Mesodermal cell (in vitro differentiated cells): ENCODE results near the gene CCR9.

ENCODE experiments used
- H3K27ac ChIP-seq: 2 replicates; pipeline ENCODE4 v1.7.0; 2013; ENCODE audit warnings: mild to moderate bottlenecking, low read depth, low read length, moderate library complexity; ENCODE audit not compliant: severe bottlenecking
- H3K36me3 ChIP-seq: 2 replicates; pipeline ENCODE4 v1.7.1; 2013; ENCODE audit warnings: mild to moderate bottlenecking, low read length, moderate library complexity; ENCODE audit not compliant: control insufficient read depth, insufficient read depth
- H3K4me1 ChIP-seq: one replicate; pipeline ENCODE4 v1.7.1; 2013; ENCODE audit warnings: mild to moderate bottlenecking, low read length; ENCODE audit not compliant: insufficient read depth, control insufficient read depth, poor library complexity, severe bottlenecking
- H3K4me3 ChIP-seq: 2 replicates; pipeline ENCODE4 v1.7.0; 2013; ENCODE audit warnings: low read length, control low read depth, mild to moderate bottlenecking; ENCODE audit not compliant: insufficient read depth, poor library complexity, severe bottlenecking; ENCODE audit errors: extremely low read depth
- H3K9me3 ChIP-seq: 2 replicates; pipeline ENCODE4 v1.7.1; 2013; ENCODE audit warnings: mild to moderate bottlenecking, low read length, moderate library complexity; ENCODE audit not compliant: control insufficient read depth
- WGBS, 2 experiments: methylation state at CpG; one replicate each; pipeline ENCODE4 v1.1.5; 2013; ENCODE audit warnings: missing lambda C conversion rate in 2 of 2; ENCODE audit not compliant: insufficient coverage in 2 of 2; 5-methylcytosine and 5-hydroxymethylcytosine counted together

CCR9 gene

GRCh38 chr3:45872569-45872968 is 13.8 kb upstream of the CCR9 start:
- H3K4me3 ChIP-seq = no peak overlapping the region
- no peak overlapping the region for H3K27ac ChIP-seq
- H3K4me1 ChIP-seq = no peaks in the 10 kb centered on the region
- WGBS, 2 experiments = 61 to 74% methylated on average over 2 of the region's 2 CpGs
- H3K9me3 ChIP-seq = no peaks in the 10 kb centered on the region
- no peaks in the 10 kb centered on the region for H3K36me3 ChIP-seq

- no peaks in the 10 kb centered on the region for H3K36me3 ChIP-seq
- H3K4me3 ChIP-seq = no peak overlapping the region
- no peaks in the 10 kb centered on the region for H3K4me1 ChIP-seq
- no peak overlapping the region for H3K27ac ChIP-seq
- no peaks in the 10 kb centered on the region for H3K9me3 ChIP-seq
These were observed 13.3 kb upstream of the CCR9 start for GRCh38 chr3:45873036-45873435.

GRCh38 chr3:45873638-45874037 is 12.7 kb upstream of the CCR9 start:
- Histone ChIP-seq H3K9me3 (no peaks in the 10 kb centered on the region), H3K4me3 (no peak overlapping the region), H3K27ac (no peak overlapping the region), H3K36me3 (no peaks in the 10 kb centered on the region), H3K4me1 (no peaks in the 10 kb centered on the region)
- 89% methylated on average over 4 of the region's 4 CpGs for WGBS, 2 experiments

GRCh38 chr3:45874677-45875346 is 11.5 kb upstream of the CCR9 start:
- WGBS, 2 experiments = 94 to 100% methylated on average over 2 of the region's 5 CpGs
- H3K9me3 ChIP-seq = no peaks in the 10 kb centered on the region
- H3K4me3 ChIP-seq = no peak overlapping the region
- no peaks in the 10 kb centered on the region for H3K4me1 ChIP-seq
- no peaks in the 10 kb centered on the region for H3K36me3 ChIP-seq
- no peak overlapping the region for H3K27ac ChIP-seq

GRCh38 chr3:45878124-45878523 is 8.2 kb upstream of the CCR9 start:
- no peaks in the 10 kb centered on the region for H3K36me3 ChIP-seq
- H3K4me1 ChIP-seq = no peaks in the 10 kb centered on the region
- H3K27ac ChIP-seq = no peak overlapping the region
- no peak overlapping the region for H3K4me3 ChIP-seq
- H3K9me3 ChIP-seq = no peaks in the 10 kb centered on the region
- no CpG with 5 or more reads among the region's 2 CpGs for WGBS, 2 experiments

- Histone ChIP-seq H3K27ac (no peak overlapping the region), H3K4me3 (no peak overlapping the region)
- WGBS, 2 experiments = 80 to 100% methylated on average over 1 to 2 of the region's 3 CpGs
These were observed 5.6 kb upstream of the CCR9 start for GRCh38 chr3:45880725-45881077.

GRCh38 chr3:45881078-45882022 is 5.0 kb upstream of the CCR9 start:
- 77 to 84% methylated on average over 5 to 6 of the region's 8 CpGs for WGBS, 2 experiments
- no peak overlapping the region for H3K4me3 ChIP-seq
- no peaks in the 10 kb centered on the region for H3K36me3 ChIP-seq
- H3K9me3 ChIP-seq = no peaks in the 10 kb centered on the region
- H3K4me1 ChIP-seq = no peaks in the 10 kb centered on the region
- no peak overlapping the region for H3K27ac ChIP-seq

More at GRCh38 chr3:45880725-45881077, 5.6 kb upstream of the CCR9 start:
- Histone ChIP-seq H3K4me1 (no peaks in the 10 kb centered on the region), H3K36me3 (no peaks in the 10 kb centered on the region), H3K9me3 (no peaks in the 10 kb centered on the region)

GRCh38 chr3:45884368-45885201 is 1.8 kb upstream of the CCR9 start:
- WGBS, 2 experiments = 90 to 91% methylated on average over 14 to 23 of the region's 23 CpGs
- Histone ChIP-seq H3K9me3 (no peaks in the 10 kb centered on the region), H3K4me1 (no peaks in the 10 kb centered on the region), H3K27ac (no peak overlapping the region), H3K4me3 (no peak overlapping the region), H3K36me3 (no peaks in the 10 kb centered on the region)

- no peak overlapping the region for H3K4me3 ChIP-seq
- no peaks in the 10 kb centered on the region for H3K36me3 ChIP-seq
- H3K4me1 ChIP-seq = no peaks in the 10 kb centered on the region
- WGBS, 2 experiments = 88 to 90% methylated on average over 2 to 3 of the region's 4 CpGs
- no peaks in the 10 kb centered on the region for H3K9me3 ChIP-seq
- H3K27ac ChIP-seq = no peak overlapping the region
These were observed 942 bp downstream of the CCR9 start for GRCh38 chr3:45887285-45887684.

- WGBS, 2 experiments = 80 to 86% methylated on average over 6 of the region's 7 CpGs
- Histone ChIP-seq H3K27ac (no peak overlapping the region), H3K4me1 (no peaks in the 10 kb centered on the region), H3K36me3 (no peaks in the 10 kb centered on the region), H3K9me3 (no peaks in the 10 kb centered on the region), H3K4me3 (no peak overlapping the region)
These were observed 1.6 kb downstream of the CCR9 start for GRCh38 chr3:45887759-45888511.
